ENCODE results near the gene ARFGAP1. TPM values are rescaled to one million over a fixed set of nuclear protein-coding genes. Genes with fewer than 3 reads are reported as not detected.

The ARFGAP1 gene
- polyA plus RNA-seq, 1 donor (not counting 4 experiments of a cell fraction or from before 2014, with no cell fraction given) = 31.5 TPM

- peaks cover 6% of the 10 kb centered on the region for H3K4me1 ChIP-seq (ENCODE audit: control insufficient read depth, extremely low read depth, insufficient read depth, low read length)
- dilution Hi-C loops (cut with MboI; ENCODE audit: extremely low pct_ligation_motif_present, low sequenced_read_pairs) = no loop called here
- peaks cover 34 to 38% of the 10 kb centered on the region in 2 experiments for H3K36me3 ChIP-seq (ENCODE audit: control insufficient read depth in 2 of 2, extremely low read depth in 1 of 2, insufficient read depth in 2 of 2, low read length in 2 of 2)
- H3K79me2 ChIP-seq (ENCODE audit: control insufficient read depth, insufficient read depth, low read length) = peaks cover 51% of the 10 kb centered on the region
- H3K4me3 ChIP-seq (ENCODE audit: control insufficient read depth in 2 of 3, extremely low read depth in 1 of 3, insufficient read depth in 2 of 3, low read depth in 1 of 3, low read length in 3 of 3) = no peak overlapping the region
- no peaks in the 10 kb centered on the region for H3K27me3 ChIP-seq (ENCODE audit: control insufficient read depth, extremely low read depth, insufficient read depth, low read length)
- no peaks in the 10 kb centered on the region for H3K9me3 ChIP-seq (ENCODE audit: control insufficient read depth, low read depth, low read length)
- H4K20me1 ChIP-seq (ENCODE audit: control insufficient read depth, extremely low read depth, insufficient read depth, low read length) = peaks cover 13% of the 10 kb centered on the region
- no peak overlapping the region for H3K27ac ChIP-seq (ENCODE audit: control insufficient read depth, insufficient read depth, low read length)
- no peak for DNase-seq (ENCODE audit: low read depth, low spot score)
- no peak overlapping the region for H2AFZ ChIP-seq (ENCODE audit: control insufficient read depth, low read length)
- H3K4me2 ChIP-seq (ENCODE audit: control insufficient read depth, extremely low read depth, insufficient read depth, low read depth, low read length) = no peak overlapping the region
- no peak overlapping the region for H3K9ac ChIP-seq (ENCODE audit: control insufficient read depth, extremely low read depth, insufficient read depth, low read length)
- H3K9me1 ChIP-seq (ENCODE audit: control insufficient read depth, extremely low read depth, insufficient read depth, low read length) = peaks cover 2% of the 10 kb centered on the region
- FAIRE-seq = no peak
- TF ChIP-seq, protein P1, sequence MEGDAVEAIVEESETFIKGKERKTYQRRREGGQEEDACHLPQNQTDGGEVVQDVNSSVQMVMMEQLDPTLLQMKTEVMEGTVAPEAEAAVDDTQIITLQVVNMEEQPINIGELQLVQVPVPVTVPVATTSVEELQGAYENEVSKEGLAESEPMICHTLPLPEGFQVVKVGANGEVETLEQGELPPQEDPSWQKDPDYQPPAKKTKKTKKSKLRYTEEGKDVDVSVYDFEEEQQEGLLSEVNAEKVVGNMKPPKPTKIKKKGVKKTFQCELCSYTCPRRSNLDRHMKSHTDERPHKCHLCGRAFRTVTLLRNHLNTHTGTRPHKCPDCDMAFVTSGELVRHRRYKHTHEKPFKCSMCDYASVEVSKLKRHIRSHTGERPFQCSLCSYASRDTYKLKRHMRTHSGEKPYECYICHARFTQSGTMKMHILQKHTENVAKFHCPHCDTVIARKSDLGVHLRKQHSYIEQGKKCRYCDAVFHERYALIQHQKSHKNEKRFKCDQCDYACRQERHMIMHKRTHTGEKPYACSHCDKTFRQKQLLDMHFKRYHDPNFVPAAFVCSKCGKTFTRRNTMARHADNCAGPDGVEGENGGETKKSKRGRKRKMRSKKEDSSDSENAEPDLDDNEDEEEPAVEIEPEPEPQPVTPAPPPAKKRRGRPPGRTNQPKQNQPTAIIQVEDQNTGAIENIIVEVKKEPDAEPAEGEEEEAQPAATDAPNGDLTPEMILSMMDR (optimal IDR thresholded peaks at IDR 0.05 in 1 of 3, IDR thresholded peaks at IDR 0.05 in 1 of 3, conservative IDR thresholded peaks at IDR 0.05 in 1 of 3; ENCODE audit: extremely low read depth in 1 of 3, insufficient read depth in 2 of 3, low read length in 3 of 3) = no peak
- no peak for TF ChIP-seq EZH2 (IDR thresholded peaks at IDR 0.05; ENCODE audit: low read length)
Measured at GRCh38 chr20:63277466-63278272, 5.1 kb downstream of the ARFGAP1 start.

GRCh38 chr20:63278661-63279060 lies 6.0 kb downstream of the ARFGAP1 start:
- H3K27me3 ChIP-seq (ENCODE audit: control insufficient read depth, extremely low read depth, insufficient read depth, low read length) = no peaks in the 10 kb centered on the region
- peaks cover 5% of the 10 kb centered on the region for H3K4me1 ChIP-seq (ENCODE audit: control insufficient read depth, extremely low read depth, insufficient read depth, low read length)
- peaks cover 16% of the 10 kb centered on the region for H4K20me1 ChIP-seq (ENCODE audit: control insufficient read depth, extremely low read depth, insufficient read depth, low read length)
- H3K36me3 ChIP-seq (ENCODE audit: control insufficient read depth in 2 of 2, extremely low read depth in 1 of 2, insufficient read depth in 2 of 2, low read length in 2 of 2) = peaks cover 38 to 41% of the 10 kb centered on the region in 2 experiments
- no peaks in the 10 kb centered on the region for H3K9me3 ChIP-seq (ENCODE audit: control insufficient read depth, low read depth, low read length)
- DNase-seq (ENCODE audit: low read depth, low spot score) = no peak
- H3K79me2 ChIP-seq (ENCODE audit: control insufficient read depth, insufficient read depth, low read length) = peaks cover 41% of the 10 kb centered on the region
- no peak for TF ChIP-seq EZH2 (IDR thresholded peaks at IDR 0.05; ENCODE audit: low read length)
- TF ChIP-seq, protein P1 (optimal IDR thresholded peaks at IDR 0.05 in 1 of 3, IDR thresholded peaks at IDR 0.05 in 1 of 3, conservative IDR thresholded peaks at IDR 0.05 in 1 of 3; ENCODE audit: extremely low read depth in 1 of 3, insufficient read depth in 2 of 3, low read length in 3 of 3) = no peak
- dilution Hi-C loops (cut with MboI; ENCODE audit: extremely low pct_ligation_motif_present, low sequenced_read_pairs) = no loop called here
- no peak overlapping the region for H3K4me2 ChIP-seq (ENCODE audit: control insufficient read depth, extremely low read depth, insufficient read depth, low read depth, low read length)
- H3K9me1 ChIP-seq (ENCODE audit: control insufficient read depth, extremely low read depth, insufficient read depth, low read length) = peaks cover 2% of the 10 kb centered on the region
- no peak overlapping the region for H2AFZ ChIP-seq (ENCODE audit: control insufficient read depth, low read length)
- no peak for FAIRE-seq
- no peak overlapping the region for H3K27ac ChIP-seq (ENCODE audit: control insufficient read depth, insufficient read depth, low read length)
- H3K9ac ChIP-seq (ENCODE audit: control insufficient read depth, extremely low read depth, insufficient read depth, low read length) = no peak overlapping the region
- no peak overlapping the region for H3K4me3 ChIP-seq (ENCODE audit: control insufficient read depth in 2 of 3, extremely low read depth in 1 of 3, insufficient read depth in 2 of 3, low read depth in 1 of 3, low read length in 3 of 3)
